OCI-LY7 (cell line): ENCODE data around the gene BICD1.

ENCODE experiments used
- CTCF ChIP-seq: fragments of 200-600 bp; sonication (generic); conservative IDR thresholded peaks from 2 replicates; pipeline ENCODE4 v1.5.1; 2014; ENCODE audit warnings: mild to moderate bottlenecking, antibody characterized with exemption, low read length, moderate library complexity, mixed read lengths
- EZH2phosphoT487 ChIP-seq: fragments of 200-600 bp; sonication (generic); IDR thresholded peaks from 2 replicates; pipeline ENCODE4 v1.6.1; 2018; ENCODE audit warnings: low read depth, borderline replicate concordance, mild to moderate bottlenecking, mixed run types, antibody characterized with exemption, low read length, moderate library complexity, mixed read lengths

GRCh38 chr12:32309811-32310736 lies 203.4 kb downstream of the BICD1 start:
- TF ChIP-seq CTCF (no peak), EZH2phosphoT487 (no peak)
